HFF-Myc (cell line): Measurements from ENCODE around the gene NAP1L4.

ENCODE experiments used
- DNase-seq: peaks from one replicate; pipeline ENCODE4 v3.0.0-alpha.2; 2011; ENCODE audit warnings: low read depth; ENCODE audit errors: extremely low read depth
- H3K4me3 ChIP-seq: replicated peaks from 2 replicates; pipeline ENCODE4 v1.5.1; 2011; ENCODE audit warnings: low read depth, mild to moderate bottlenecking, control low read depth, low read length
- CTCF ChIP-seq: IDR thresholded peaks from 2 replicates; pipeline ENCODE4 v1.5.1; 2012; ENCODE audit warnings: mild to moderate bottlenecking, low read depth, low read length, control low read depth; ENCODE audit errors: missing control alignments

The NAP1L4 gene

DNA sequence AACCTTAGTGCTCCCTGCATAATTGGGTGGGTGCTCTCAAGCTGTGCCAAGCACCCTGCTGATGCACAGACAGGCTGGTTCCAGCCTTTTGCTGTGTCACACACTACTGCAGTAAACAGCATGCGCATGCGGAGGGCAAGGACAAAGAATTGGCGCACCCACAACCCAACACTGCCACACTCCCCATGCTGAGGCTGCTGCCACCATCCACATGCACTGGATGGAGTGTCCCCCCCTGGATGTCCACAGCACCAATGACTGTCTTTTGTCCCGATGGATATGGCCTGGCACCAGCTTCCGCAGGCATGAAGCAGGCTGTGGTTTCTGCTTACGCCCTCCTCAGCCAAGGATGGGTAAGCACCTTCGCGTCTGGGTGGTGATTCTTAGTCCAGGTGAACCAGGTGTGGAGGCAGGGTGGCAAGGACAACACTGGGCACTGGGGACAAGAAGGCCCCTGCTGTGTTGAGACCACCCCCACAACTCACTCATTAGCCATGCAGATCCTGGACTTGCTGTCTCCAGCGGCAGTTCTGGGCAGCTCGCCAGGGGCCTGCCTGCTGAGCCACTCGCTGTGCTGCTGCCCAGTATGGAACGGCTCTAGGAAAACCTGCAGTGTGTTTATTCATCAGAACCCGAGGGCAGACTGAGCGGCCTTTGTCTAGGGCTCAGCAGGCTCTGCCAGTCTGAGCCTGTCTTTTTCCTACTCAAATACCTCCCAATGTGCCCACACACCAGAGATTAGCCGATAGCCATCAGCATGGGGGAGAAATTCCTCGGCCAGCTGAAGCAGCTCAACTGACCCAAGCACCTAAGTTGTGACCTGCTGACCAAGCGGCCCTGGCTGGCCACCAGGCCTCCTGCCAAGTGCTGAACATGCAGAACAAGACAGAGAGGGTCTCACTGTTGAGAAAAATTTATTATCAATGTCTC lies 8.2 kb upstream of the NAP1L4 start:
- DNase-seq: no peak
- H3K4me3 ChIP-seq: no peak overlapping the region
- no peak for TF ChIP-seq CTCF

DNA sequence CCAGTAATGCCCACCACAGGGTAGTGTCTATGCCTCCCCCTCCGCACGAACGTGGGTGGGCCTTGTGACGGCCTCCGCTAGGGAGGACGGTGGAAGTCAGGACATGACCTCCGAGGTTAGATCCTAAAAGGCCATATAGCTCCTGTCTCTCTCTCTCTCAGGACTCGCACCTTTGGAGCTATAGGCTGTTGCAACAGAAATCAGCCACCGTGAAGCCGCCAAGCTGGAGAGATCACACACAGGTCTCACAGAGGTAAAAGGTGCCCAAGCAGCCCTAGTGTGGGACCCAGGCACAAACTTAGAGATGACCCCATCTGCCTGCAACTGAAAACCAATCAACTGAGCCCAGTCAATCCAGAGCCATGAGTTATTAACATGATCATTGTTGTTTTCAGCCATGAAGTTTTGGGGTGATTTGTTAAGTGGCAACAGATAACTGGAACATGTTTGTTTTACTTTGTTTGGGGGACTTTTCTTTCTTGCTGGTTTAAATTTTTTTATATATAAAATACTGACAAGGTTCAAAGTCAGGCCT lies 7.4 kb upstream of the NAP1L4 start:
- DNase-seq: no peak
- no peak overlapping the region for H3K4me3 ChIP-seq
- TF ChIP-seq CTCF: no peak

- TF ChIP-seq CTCF: no peak
- no peak for DNase-seq
- no peak overlapping the region for H3K4me3 ChIP-seq
These were observed 6.1 kb upstream of the NAP1L4 start for GRCh38 chr11:2998073-2998850.

GRCh38 chr11:2997406-2997805 lies 5.3 kb upstream of the NAP1L4 start:
- no peak for TF ChIP-seq CTCF
- no peak for DNase-seq
- no peak overlapping the region for H3K4me3 ChIP-seq

DNA sequence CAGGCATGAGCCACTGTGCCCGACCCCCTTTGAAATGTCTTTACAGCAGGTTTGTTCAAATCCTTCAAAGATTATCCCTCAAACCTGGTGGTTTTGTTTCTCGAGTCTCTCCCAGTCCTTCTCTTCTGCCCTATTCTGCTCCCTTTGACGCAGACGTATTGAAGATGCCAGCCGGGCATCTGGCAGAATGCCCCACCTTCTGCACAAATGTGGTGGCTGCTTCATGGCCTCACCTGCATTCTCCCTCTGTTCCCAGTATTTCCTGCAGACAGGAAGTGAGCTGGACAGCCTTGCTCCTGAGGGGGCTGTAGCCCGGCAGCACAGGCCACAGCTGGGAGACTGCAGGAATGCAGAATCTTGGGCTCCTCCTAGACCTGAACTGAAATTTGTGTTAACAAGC lies 4.8 kb upstream of the NAP1L4 start:
- H3K4me3 ChIP-seq: no peak overlapping the region
- no peak for DNase-seq
- no peak for TF ChIP-seq CTCF

GRCh38 chr11:2995893-2996554 lies 3.9 kb upstream of the NAP1L4 start:
- DNase-seq: no peak
- no peak overlapping the region for H3K4me3 ChIP-seq
- no peak for TF ChIP-seq CTCF
